ENCODE data around the gene SCAMP4.

Gene SCAMP4

GRCh38 chr19:1943661-1944087 is 38.5 kb downstream of the SCAMP4 start:
- DNase-seq, result no peak

GRCh38 chr19:1944088-1944915 is 39.1 kb downstream of the SCAMP4 start:
- no peak for DNase-seq

- DNase-seq, result no peak
Observed at GRCh38 chr19:1944916-1945561, 39.8 kb downstream of the SCAMP4 start.

GRCh38 chr19:1945899-1946298 is 40.7 kb downstream of the SCAMP4 start:
- DNase-seq, result no peak

GRCh38 chr19:1947651-1948209 is 42.5 kb downstream of the SCAMP4 start:
- DNase-seq, result no peak

- DNase-seq, result no peak
Observed at GRCh38 chr19:1949304-1950101, 44.3 kb downstream of the SCAMP4 start.

GRCh38 chr19:1950640-1951039 is 45.4 kb downstream of the SCAMP4 start:
- DNase-seq, result no peak

GRCh38 chr19:1952635-1953034 is 47.4 kb downstream of the SCAMP4 start:
- no peak for DNase-seq

- DNase-seq, result no peak
Observed at GRCh38 chr19:1953037-1953436, 47.8 kb downstream of the SCAMP4 start.

GRCh38 chr19:1953441-1954094 is 48.4 kb downstream of the SCAMP4 start:
- no peak for DNase-seq

- DNase-seq, result no peak
Observed at GRCh38 chr19:1954532-1954933, 49.3 kb downstream of the SCAMP4 start.

GRCh38 chr19:1955171-1956121 is 50.2 kb downstream of the SCAMP4 start:
- DNase-seq, result no peak

- no peak for DNase-seq
Observed at GRCh38 chr19:1956122-1956494, 50.9 kb downstream of the SCAMP4 start.

- DNase-seq, result no peak
Observed at GRCh38 chr19:1956868-1957492, 51.8 kb downstream of the SCAMP4 start.

GRCh38 chr19:1957562-1958248 is 52.5 kb downstream of the SCAMP4 start:
- no peak for DNase-seq

- DNase-seq, result no peak
Observed at GRCh38 chr19:1959928-1960589, 54.9 kb downstream of the SCAMP4 start.

- DNase-seq, result no peak
Observed at GRCh38 chr19:1961000-1961883, 56.0 kb downstream of the SCAMP4 start.

GRCh38 chr19:1962674-1963073 is 57.5 kb downstream of the SCAMP4 start:
- DNase-seq, result no peak

- no peak for DNase-seq
Observed at GRCh38 chr19:1967087-1967608, 61.9 kb downstream of the SCAMP4 start.

All from NCI-H2029 (cell line).